SK-N-SH (cell line): ENCODE results near the gene RASSF4. TPM values are rescaled to one million over a fixed set of nuclear protein-coding genes. Genes with fewer than 3 reads are reported as not detected.

ENCODE experiments used
- CTCF ChIA-PET: fragments of 300-600, 350-600 bp; formaldehyde crosslinking; extraction: SDS; loops from one replicate; lab custom pipeline; 2021; lab: Yijun Ruan, JAX
- POLR2A ChIA-PET: fragments of 350-600 bp; sonication (Branson Sonifier 250); formaldehyde crosslinking; extraction: SDS; loops from one replicate; lab custom pipeline; 2020; ENCODE audit warnings: antibody characterized with exemption, inconsistent platforms; lab: Yijun Ruan, JAX
- DNase-seq: peaks from one replicate; pipeline ENCODE4 v3.0.0; 2012
- H2AFZ ChIP-seq: fragments of 200-600 bp; sonication (generic); 2 replicates; pipeline ENCODE4 v1.8.1; 2016; ENCODE audit warnings: antibody characterized with exemption, mild to moderate bottlenecking, low read depth
- H3F3A ChIP-seq: fragments of 200-600 bp; sonication (generic); replicated peaks from 2 replicates; pipeline ENCODE3; 2016; ENCODE audit warnings: antibody characterized with exemption, mild to moderate bottlenecking; ENCODE audit not compliant: insufficient read depth
- H3K27ac ChIP-seq, 2 experiments: fragments of 200-500 bp in 1 of 2; fragments of 200-600 bp in 1 of 2; sonication (Bioruptor generic) in 1 of 2; sonication (generic), shearing (Covaris generic) in 1 of 2; 2 replicates each; pipeline versions ENCODE4 v1.5.1 to v1.6.1; 2014 to 2016; ENCODE audit warnings: low read depth in 2 of 2, inconsistent platforms in 1 of 2, low read length in 1 of 2, mild to moderate bottlenecking in 1 of 2, mixed read lengths in 1 of 2
- H3K27me3 ChIP-seq: fragments of 200-600 bp; sonication (generic), shearing (Covaris generic); 2 replicates; pipeline ENCODE4 v1.6.1; 2016; ENCODE audit warnings: mixed run types; ENCODE audit not compliant: insufficient read depth
- H3K36me3 ChIP-seq, 2 experiments: fragments of 200-500 bp in 1 of 2; fragments of 200-600 bp in 1 of 2; sonication (Bioruptor generic) in 1 of 2; sonication (generic) in 1 of 2; replicated peaks in 1 of 2; 2 replicates each; pipeline versions ENCODE3 to v1.5.1; 2014 to 2016; ENCODE audit warnings: low read length in 1 of 2, mild to moderate bottlenecking in 1 of 2; ENCODE audit not compliant: insufficient read depth in 2 of 2, control insufficient read depth in 1 of 2
- H3K4me1 ChIP-seq, 2 experiments: fragments of 200-500 bp in 1 of 2; fragments of 200-600 bp in 1 of 2; sonication (Bioruptor generic) in 1 of 2; sonication (generic), shearing (Covaris generic) in 1 of 2; 2 replicates each; pipeline versions ENCODE4 v1.5.1 to v1.6.1; 2014 to 2016; ENCODE audit warnings: low read depth in 1 of 2, low read length in 1 of 2, mixed run types in 1 of 2; ENCODE audit not compliant: insufficient read depth in 2 of 2, control insufficient read depth in 1 of 2
- H3K4me2 ChIP-seq: fragments of 200-600 bp; sonication (generic), shearing (Covaris generic); 2 replicates; pipeline ENCODE4 v1.6.1; 2017; ENCODE audit warnings: mixed run types
- H3K4me3 ChIP-seq, 2 experiments: fragments of 200-500 bp in 1 of 2; fragments of 200-600 bp in 1 of 2; sonication (Bioruptor generic) in 1 of 2; sonication (generic), shearing (Covaris generic) in 1 of 2; 2 replicates each; pipeline versions ENCODE4 v1.5.1 to v1.8.1; 2014 to 2016; ENCODE audit warnings: low read depth in 2 of 2, inconsistent platforms in 1 of 2, low read length in 1 of 2, mild to moderate bottlenecking in 1 of 2, mixed read lengths in 1 of 2, moderate library complexity in 1 of 2
- H3K79me2 ChIP-seq: fragments of 200-600 bp; sonication (generic); 2 replicates; pipeline ENCODE4 v1.8.1; 2017; ENCODE audit warnings: mild to moderate bottlenecking; ENCODE audit not compliant: insufficient read depth
- H3K9ac ChIP-seq: fragments of 200-600 bp; sonication (generic); 2 replicates; pipeline ENCODE4 v1.6.1; 2017; ENCODE audit warnings: mixed run types
- H3K9me2 ChIP-seq: fragments of 200-600 bp; sonication (generic); 2 replicates; pipeline ENCODE4 v1.6.1; 2017; ENCODE audit warnings: mixed run types
- H3K9me3 ChIP-seq: fragments of 200-600 bp; sonication (generic); 2 replicates; pipeline ENCODE4 v1.6.1; 2017; ENCODE audit warnings: mixed run types, mild to moderate bottlenecking, moderate library complexity
- H4K20me1 ChIP-seq: fragments of 200-600 bp; sonication (generic); 2 replicates; pipeline ENCODE4 v1.6.1; 2017; ENCODE audit warnings: mild to moderate bottlenecking, mixed run types; ENCODE audit not compliant: insufficient read depth
- CHD2 ChIP-seq: fragments of 150-350 bp; IDR thresholded peaks from 2 replicates; pipeline ENCODE4 v1.6.1; 2018; ENCODE audit warnings: low read length; ENCODE audit not compliant: partially characterized antibody
- CTCF ChIP-seq: fragments of 200-600 bp; sonication (generic); IDR thresholded peaks from 2 replicates; pipeline ENCODE4 v1.6.1; 2017; ENCODE audit warnings: antibody characterized with exemption, mild to moderate bottlenecking, moderate library complexity
- EZH2phosphoT487 ChIP-seq: fragments of 200-600 bp; sonication (generic); IDR thresholded peaks from 2 replicates; pipeline ENCODE4 v1.6.1; 2017; ENCODE audit warnings: low read depth, mixed run types, mild to moderate bottlenecking, antibody characterized with exemption, moderate library complexity, borderline replicate concordance
- FOXJ3 ChIP-seq: sonication (generic); formaldehyde crosslinking; IDR thresholded peaks from 2 replicates; pipeline ENCODE4 v1.5.1; 2020; ENCODE audit warnings: mild to moderate bottlenecking, missing genetic modification reagents
- FOXM1 ChIP-seq: IDR thresholded peaks from 2 replicates; pipeline ENCODE4 v1.4.0; 2012; ENCODE audit warnings: low read depth, mild to moderate bottlenecking
- GABPA ChIP-seq: IDR thresholded peaks from 2 replicates; pipeline ENCODE4 v1.4.0; 2012; ENCODE audit warnings: low read depth, mild to moderate bottlenecking
- GATA2 ChIP-seq: sonication (generic); formaldehyde crosslinking; IDR thresholded peaks from 2 replicates; pipeline ENCODE4 v1.5.0; 2020; ENCODE audit warnings: mild to moderate bottlenecking, missing genetic modification reagents
- IRF3 ChIP-seq: fragments of 150-350 bp; IDR thresholded peaks from 2 replicates; pipeline ENCODE4 v1.6.1; 2016; ENCODE audit warnings: mild to moderate bottlenecking, low read depth, low read length
- MEF2A ChIP-seq: IDR thresholded peaks from 2 replicates; pipeline ENCODE4 v1.4.0; 2012; ENCODE audit warnings: low read depth, borderline replicate concordance
- NRF1 ChIP-seq: IDR thresholded peaks from 2 replicates; pipeline ENCODE4 v1.6.1; 2012; ENCODE audit warnings: low read depth, mild to moderate bottlenecking, low read length
- REST ChIP-seq: IDR thresholded peaks from 2 replicates; pipeline ENCODE4 v1.6.1; 2012; ENCODE audit warnings: mild to moderate bottlenecking, low read depth, low read length, moderate library complexity
- RFX5 ChIP-seq: IDR thresholded peaks from 2 replicates; pipeline ENCODE4 v1.6.1; 2012; ENCODE audit warnings: mild to moderate bottlenecking, improper control_type of control experiment, low read length
- SMC3 ChIP-seq: IDR thresholded peaks from 2 replicates; pipeline ENCODE4 v1.6.1; 2012; ENCODE audit warnings: low read depth, low read length, improper control_type of control experiment
- TAF1 ChIP-seq: IDR thresholded peaks from 2 replicates; pipeline ENCODE4 v1.6.1; 2012; ENCODE audit warnings: low read depth, mild to moderate bottlenecking, low read length, moderate library complexity, borderline replicate concordance
- USF2 ChIP-seq: fragments of 150-350 bp; IDR thresholded peaks from 2 replicates; pipeline ENCODE4 v1.6.1; 2017; ENCODE audit warnings: antibody characterized with exemption, low read length, low read depth, borderline replicate concordance
- ZBTB33 ChIP-seq: IDR thresholded peaks from 2 replicates; pipeline ENCODE4 v1.4.0; 2012; ENCODE audit warnings: low read depth, borderline replicate concordance
- WGBS: methylation state at CpG from one replicate; pipeline ENCODE4 v1.1.6; 2017; ENCODE audit warnings: low lambda C conversion rate; 5-methylcytosine and 5-hydroxymethylcytosine counted together
- polyA plus RNA-seq, 3 experiments: library from polyadenylated mRNA; depleted of rRNA; stranded (reverse); fragments of >200 nt; gene quantifications; 2 replicates each; pipeline ENCODE4 v1.2.3, GENCODE V29; 2012

Gene RASSF4
- polyA plus RNA-seq, 1 of the 3 experiments (the other 2 are of a cell fraction): 11.0 TPM

GRCh38 chr10:44952779-44953231 is 6.8 kb upstream of the RASSF4 start:
- no peak for TF ChIP-seq USF2
- TF ChIP-seq MEF2A: no peak
- TF ChIP-seq IRF3: no peak
- TF ChIP-seq FOXJ3 (CRISPR knock-in tag): no peak
- no peak for TF ChIP-seq FOXM1
- TF ChIP-seq SMC3: no peak
- TF ChIP-seq NRF1: no peak
- no peak for TF ChIP-seq RFX5
- no peak for TF ChIP-seq CHD2
- TF ChIP-seq TAF1: no peak
- TF ChIP-seq GABPA: no peak
- no peak for TF ChIP-seq EZH2phosphoT487
- no peaks in the 10 kb centered on the region for H3K27me3 ChIP-seq
- H3K79me2 ChIP-seq: no peaks in the 10 kb centered on the region; the same call in 1 of the 2 replicates
- peaks cover 0 to 8% of the 10 kb centered on the region in 2 experiments for H3K36me3 ChIP-seq
- no peak overlapping the region for H3K4me3 ChIP-seq
- H3K9me3 ChIP-seq: no peaks in the 10 kb centered on the region
- 71% methylated on average over 2 of the region's 2 CpGs for WGBS
- ChIA-PET POLR2A (no interaction called here), CTCF (interaction anchor here (0.7 to 3.9 kb wide), 3 partner anchors 13 to 20 kb away, joined by 3 to 25 read pairs (median 3); no protein-coding TSS in a partner anchor)
- H3F3A ChIP-seq: no peaks in the 10 kb centered on the region
- DNase-seq: no peak
- no peak overlapping the region for H3K9ac ChIP-seq
- H3K4me1 ChIP-seq: peaks cover 4 to 6% of the 10 kb centered on the region in 2 experiments; a peak in 2 of 4 replicates
- H2AFZ ChIP-seq: no peak overlapping the region
- H3K9me2 ChIP-seq: no peaks in the 10 kb centered on the region
- no peak overlapping the region for H3K4me2 ChIP-seq
- H3K27ac ChIP-seq: no peak overlapping the region
- H4K20me1 ChIP-seq: no peaks in the 10 kb centered on the region

- POLR2A ChIA-PET: interaction anchor here (0.6 kb wide), 1 partner anchor 68 kb away, joined by 3 read pairs; no protein-coding TSS in a partner anchor
- CTCF ChIA-PET: interaction anchor here (1.3 to 3.9 kb wide), 2 partner anchors 22 to 27 kb away, joined by 3 to 25 read pairs; no protein-coding TSS in a partner anchor
- peaks cover 0 to 8% of the 10 kb centered on the region in 2 experiments for H3K36me3 ChIP-seq
- peaks cover 12 to 13% of the 10 kb centered on the region in 2 experiments; a peak in 3 of 4 replicates for H3K4me1 ChIP-seq
- no peaks in the 10 kb centered on the region for H4K20me1 ChIP-seq
- no peak overlapping the region for H3K27ac ChIP-seq
- no peaks in the 10 kb centered on the region for H3K27me3 ChIP-seq
- no peak overlapping the region for H3K9ac ChIP-seq
- H3K9me3 ChIP-seq: no peaks in the 10 kb centered on the region
- peaks cover 7% of the 10 kb centered on the region for H3K79me2 ChIP-seq
- H3F3A ChIP-seq: no peaks in the 10 kb centered on the region
- DNase-seq: no peak
- no peaks in the 10 kb centered on the region for H3K9me2 ChIP-seq
- H3K4me3 ChIP-seq: no peak overlapping the region
- H2AFZ ChIP-seq: no peak overlapping the region
- no peak overlapping the region for H3K4me2 ChIP-seq
- no peak for TF ChIP-seq REST
- TF ChIP-seq ZBTB33: no peak
- TF ChIP-seq CTCF: no peak
- TF ChIP-seq IRF3: no peak
- TF ChIP-seq GATA2 (CRISPR knock-in tag): no peak
- TF ChIP-seq FOXJ3 (CRISPR knock-in tag): no peak
These were observed 5.6 kb upstream of the RASSF4 start for GRCh38 chr10:44954042-44954441.
